HCT116 (cell line): ENCODE measurements around the gene BTG1.

Experiments
- CTCF ChIP-seq, 3 experiments: fragments of 200-600 bp in 1 of 3; sonication (generic) in 1 of 3; IDR thresholded peaks in 2 of 3; conservative IDR thresholded peaks in 1 of 3; 2 replicates each; pipeline ENCODE4 v1.5.1; 2012 to 2017; ENCODE audit warnings: low read depth in 2 of 3, low read length in 2 of 3, antibody characterized with exemption in 1 of 3, borderline replicate concordance in 1 of 3, control low read depth in 1 of 3, mild to moderate bottlenecking in 1 of 3, mixed read lengths in 1 of 3, mixed run types in 1 of 3, moderate library complexity in 1 of 3; ENCODE audit not compliant: insufficient read depth in 1 of 3
- EGR1 ChIP-seq: IDR thresholded peaks from 2 replicates; pipeline ENCODE4 v1.6.1; 2012; ENCODE audit warnings: low read depth
- ELF1 ChIP-seq: IDR thresholded peaks from 2 replicates; pipeline ENCODE4 v1.6.1; 2012; ENCODE audit warnings: low read depth, borderline replicate concordance
- EZH2 ChIP-seq: fragments of 200-600 bp; sonication (generic); IDR thresholded peaks from 2 replicates; pipeline ENCODE4 v1.6.1; 2017; ENCODE audit warnings: antibody characterized with exemption, mixed run types
- EZH2phosphoT487 ChIP-seq: fragments of 200-600 bp; IDR thresholded peaks from 2 replicates; pipeline ENCODE4 v1.6.1; 2018; ENCODE audit warnings: antibody characterized with exemption, borderline replicate concordance
- JUND ChIP-seq: IDR thresholded peaks from 2 replicates; pipeline ENCODE4 v1.6.1; 2012
- POLR2A ChIP-seq: IDR thresholded peaks from 2 replicates; pipeline ENCODE4 v1.7.0; 2011; ENCODE audit warnings: borderline replicate concordance; ENCODE audit not compliant: insufficient read depth, insufficient read length; ENCODE audit errors: extremely low read depth
- POLR2AphosphoS5 ChIP-seq: IDR thresholded peaks from 2 replicates; pipeline ENCODE4 v1.6.1; 2011; ENCODE audit warnings: mild to moderate bottlenecking, low read depth, low read length, moderate library complexity
- RAD21 ChIP-seq: IDR thresholded peaks from 2 replicates; pipeline ENCODE4 v1.6.1; 2012; ENCODE audit warnings: low read depth, mild to moderate bottlenecking
- SIN3A ChIP-seq: IDR thresholded peaks from 2 replicates; pipeline ENCODE4 v1.6.1; 2012; ENCODE audit warnings: low read depth
- SP1 ChIP-seq: IDR thresholded peaks from 2 replicates; pipeline ENCODE4 v1.6.1; 2012; ENCODE audit warnings: low read depth
- ZBTB33 ChIP-seq: IDR thresholded peaks from 2 replicates; pipeline ENCODE4 v1.6.1; 2011; ENCODE audit warnings: mild to moderate bottlenecking, low read length, moderate library complexity; ENCODE audit not compliant: insufficient replicate concordance; ENCODE audit errors: extremely low read depth

GRCh38 chr12:92139634-92140150, 6.0 kb downstream of the BTG1 start:
- no peak for TF ChIP-seq EZH2
- TF ChIP-seq POLR2AphosphoS5, result no peak; the same call in 1 of the 2 replicates
- TF ChIP-seq CTCF (IDR thresholded peaks at IDR 0.05 in 2 of 3, conservative IDR thresholded peaks at IDR 0.05 in 1 of 3; ENCODE audit: borderline replicate concordance in 1 of 3, insufficient read depth in 1 of 3, low read depth in 2 of 3, low read length in 2 of 3), result no peak
- no peak for TF ChIP-seq SIN3A
- no peak for TF ChIP-seq POLR2A
- TF ChIP-seq ZBTB33, result no peak
- TF ChIP-seq EZH2phosphoT487, result no peak
- TF ChIP-seq RAD21, result no peak
- TF ChIP-seq ELF1, result no peak
- peak; percentile 38 for TF ChIP-seq JUND
- TF ChIP-seq EGR1, result no peak
- peak; percentile 25; the same call in 1 of the 2 replicates for TF ChIP-seq SP1
